Measurements from ENCODE around the gene TMEM244. TPM values are rescaled to one million over a fixed set of nuclear protein-coding genes. Genes with fewer than 3 reads are reported as not detected.
"Not testable (repeated sequence)": the region's sequence is repeated elsewhere in the genome, so short reads cannot be mapped to it uniquely, and the experiment has no call there.

TMEM244 gene
- total RNA-seq, 1 donor from 2014 or later: not detected

DNA sequence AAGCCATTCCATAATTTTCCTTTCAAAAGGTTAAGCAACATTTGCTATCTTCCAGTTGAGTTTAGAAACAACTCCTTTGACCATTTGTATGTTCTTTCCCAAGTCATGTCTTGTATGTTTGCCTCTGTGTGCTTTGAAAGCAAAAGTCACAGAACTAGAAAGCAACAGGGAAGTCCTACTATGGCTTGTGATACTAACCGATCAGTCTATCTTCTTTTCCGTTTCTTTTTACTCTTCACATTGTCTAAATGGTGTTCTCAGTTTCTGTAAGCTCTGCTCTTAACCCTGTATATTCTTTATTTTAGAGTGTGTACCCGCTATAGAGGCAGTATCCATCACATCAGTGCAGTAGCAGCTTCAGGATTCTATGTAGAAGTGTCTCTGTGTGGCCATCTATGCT is 32.9 kb downstream of the TMEM244 start:
- DNase-seq (ENCODE audit: low spot score): no peak
- H3K36me3 Mint-ChIP-seq (ENCODE audit: low read depth, unreplicated experiment): no peaks in the 10 kb centered on the region
- no peaks in the 10 kb centered on the region for H3K27me3 Mint-ChIP-seq (ENCODE audit: unreplicated experiment)
- H3K4me1 Mint-ChIP-seq (ENCODE audit: unreplicated experiment): no peaks in the 10 kb centered on the region
- no peaks in the 10 kb centered on the region for H3K9me3 Mint-ChIP-seq (ENCODE audit: unreplicated experiment)
- TF ChIP-seq CTCF (IDR thresholded peaks at IDR 0.05; ENCODE audit: unreplicated experiment): no peak
- no peak overlapping the region for H3K4me3 Mint-ChIP-seq (ENCODE audit: unreplicated experiment)
- no peak overlapping the region for H3K27ac Mint-ChIP-seq (ENCODE audit: unreplicated experiment)

GRCh38 chr6:129818251-129818650 is 42.9 kb downstream of the TMEM244 start:
- TF ChIP-seq CTCF (IDR thresholded peaks at IDR 0.05; ENCODE audit: unreplicated experiment): no peak
- no peak for DNase-seq (ENCODE audit: low spot score)
- Mint-ChIP-seq H3K9me3 (ENCODE audit: unreplicated experiment) (no peaks in the 10 kb centered on the region), H3K27ac (ENCODE audit: unreplicated experiment) (no peak overlapping the region), H3K4me3 (ENCODE audit: unreplicated experiment) (no peak overlapping the region), H3K36me3 (ENCODE audit: low read depth, unreplicated experiment) (no peaks in the 10 kb centered on the region), H3K4me1 (ENCODE audit: unreplicated experiment) (no peaks in the 10 kb centered on the region), H3K27me3 (ENCODE audit: unreplicated experiment) (no peaks in the 10 kb centered on the region)

DNA sequence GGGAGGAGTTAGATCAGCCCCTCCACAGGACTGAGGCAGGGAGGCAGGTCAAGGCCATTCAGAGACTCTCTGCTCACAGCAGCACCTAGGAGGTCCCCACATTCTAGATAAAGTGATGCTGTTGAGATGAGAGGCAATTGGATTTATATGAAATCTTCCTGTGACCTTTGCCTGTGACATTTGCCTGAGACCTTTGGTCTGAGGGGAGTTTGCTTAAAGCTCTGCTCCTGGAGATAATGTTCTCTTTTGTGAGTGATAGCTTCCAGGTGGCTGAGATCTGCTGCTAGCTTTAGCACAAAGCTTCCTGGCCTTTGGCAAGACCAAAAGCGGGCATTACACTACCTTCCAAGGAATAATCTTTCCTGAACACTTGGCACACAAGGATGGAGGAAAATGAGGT is 43.3 kb downstream of the TMEM244 start:
- TF ChIP-seq CTCF (IDR thresholded peaks at IDR 0.05; ENCODE audit: unreplicated experiment): no peak
- Mint-ChIP-seq H3K27ac (ENCODE audit: unreplicated experiment) (no peak overlapping the region), H3K9me3 (ENCODE audit: unreplicated experiment) (no peaks in the 10 kb centered on the region), H3K4me3 (ENCODE audit: unreplicated experiment) (no peak overlapping the region), H3K27me3 (ENCODE audit: unreplicated experiment) (no peaks in the 10 kb centered on the region), H3K36me3 (ENCODE audit: low read depth, unreplicated experiment) (no peaks in the 10 kb centered on the region), H3K4me1 (ENCODE audit: unreplicated experiment) (no peaks in the 10 kb centered on the region)
- no peak for DNase-seq (ENCODE audit: low spot score)

- H3K27me3 Mint-ChIP-seq (ENCODE audit: unreplicated experiment): no peaks in the 10 kb centered on the region
- H3K4me3 Mint-ChIP-seq (ENCODE audit: unreplicated experiment): no peak overlapping the region
- no peaks in the 10 kb centered on the region for H3K9me3 Mint-ChIP-seq (ENCODE audit: unreplicated experiment)
- no peak for TF ChIP-seq CTCF (IDR thresholded peaks at IDR 0.05; ENCODE audit: unreplicated experiment)
- no peak overlapping the region for H3K27ac Mint-ChIP-seq (ENCODE audit: unreplicated experiment)
- no peak for DNase-seq (ENCODE audit: low spot score)
- no peaks in the 10 kb centered on the region for H3K4me1 Mint-ChIP-seq (ENCODE audit: unreplicated experiment)
- H3K36me3 Mint-ChIP-seq (ENCODE audit: low read depth, unreplicated experiment): no peaks in the 10 kb centered on the region
These were observed 43.8 kb downstream of the TMEM244 start for GRCh38 chr6:129817332-129817731.

GRCh38 chr6:129812145-129812777 is 48.9 kb downstream of the TMEM244 start:
- H3K4me1 Mint-ChIP-seq (ENCODE audit: unreplicated experiment): no peaks in the 10 kb centered on the region
- TF ChIP-seq CTCF (IDR thresholded peaks at IDR 0.05; ENCODE audit: unreplicated experiment): no peak
- H3K36me3 Mint-ChIP-seq (ENCODE audit: low read depth, unreplicated experiment): no peaks in the 10 kb centered on the region

DNA sequence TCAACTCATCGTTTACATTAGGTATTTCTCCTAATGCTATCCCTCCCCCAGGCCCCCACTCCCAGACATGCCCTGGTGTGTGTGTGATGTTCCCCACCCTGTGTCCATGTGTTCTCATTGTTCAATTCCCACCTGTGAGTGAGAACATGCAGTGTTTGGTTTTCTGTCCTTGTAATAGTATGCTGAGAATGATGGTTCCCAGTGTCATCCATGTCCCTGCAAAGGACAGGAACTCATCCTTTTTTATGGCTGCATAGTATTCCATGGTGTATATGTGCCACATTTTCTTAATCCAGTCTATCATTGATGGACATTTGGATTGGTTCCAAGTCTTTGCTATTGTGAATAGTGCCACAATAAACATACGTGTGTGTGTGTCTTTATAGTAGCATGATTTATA is 54.0 kb downstream of the TMEM244 start:
- H3K4me3 Mint-ChIP-seq (ENCODE audit: unreplicated experiment); H3K27ac Mint-ChIP-seq (ENCODE audit: unreplicated experiment); H3K27me3 Mint-ChIP-seq (ENCODE audit: unreplicated experiment); H3K36me3 Mint-ChIP-seq (ENCODE audit: low read depth, unreplicated experiment); H3K9me3 Mint-ChIP-seq (ENCODE audit: unreplicated experiment); H3K4me1 Mint-ChIP-seq (ENCODE audit: unreplicated experiment); DNase-seq (ENCODE audit: low spot score): not testable (repeated sequence)

More at GRCh38 chr6:129812145-129812777, 48.9 kb downstream of the TMEM244 start:
- Mint-ChIP-seq H3K4me3 (ENCODE audit: unreplicated experiment) (no peak overlapping the region), H3K27ac (ENCODE audit: unreplicated experiment) (no peak overlapping the region), H3K9me3 (ENCODE audit: unreplicated experiment) (no peaks in the 10 kb centered on the region), H3K27me3 (ENCODE audit: unreplicated experiment) (no peaks in the 10 kb centered on the region)
- DNase-seq (ENCODE audit: low spot score): no peak

- H3K4me1 Mint-ChIP-seq (ENCODE audit: unreplicated experiment); H3K27ac Mint-ChIP-seq (ENCODE audit: unreplicated experiment); H3K4me3 Mint-ChIP-seq (ENCODE audit: unreplicated experiment); H3K9me3 Mint-ChIP-seq (ENCODE audit: unreplicated experiment); DNase-seq (ENCODE audit: low spot score); H3K27me3 Mint-ChIP-seq (ENCODE audit: unreplicated experiment); H3K36me3 Mint-ChIP-seq (ENCODE audit: low read depth, unreplicated experiment): not testable (repeated sequence)
These were observed 58.2 kb downstream of the TMEM244 start for GRCh38 chr6:129802920-129803319.
